OCI-LY3 (cell line): ENCODE data around the gene FTO.

Source experiments
- H2AFZ ChIP-seq: fragments of 200-600, 300-600 bp; shearing (Covaris generic); 2 replicates; pipeline ENCODE4 v1.6.0; 2014; ENCODE audit warnings: antibody characterized with exemption, low read depth, low read length
- H3K27ac ChIP-seq: fragments of 200-600, 300-600 bp; sonication (generic); 2 replicates; pipeline ENCODE4 v1.5.1; 2014; ENCODE audit warnings: mild to moderate bottlenecking, low read length, moderate library complexity, mixed read lengths
- H3K27me3 ChIP-seq: fragments of 200-600, 300-600 bp; sonication (generic); 2 replicates; pipeline ENCODE4 v1.6.1; 2014; ENCODE audit warnings: low read depth, low read length, mixed read lengths
- H3K36me3 ChIP-seq: fragments of 200-600, 300-600 bp; sonication (generic); replicated peaks from 2 replicates; pipeline ENCODE3; 2014; ENCODE audit warnings: low read depth, low read length, mixed read lengths
- H3K4me1 ChIP-seq: fragments of 300-600, 200-600 bp; sonication (generic); 2 replicates; pipeline ENCODE4 v1.6.1; 2014; ENCODE audit warnings: low read length, mixed read lengths
- H3K4me2 ChIP-seq: fragments of 200-600, 300-600 bp; sonication (generic); 2 replicates; pipeline ENCODE4 v1.6.1; 2014; ENCODE audit warnings: low read length, mixed read lengths
- H3K4me3 ChIP-seq: fragments of 300-600, 200-600 bp; sonication (generic); 2 replicates; pipeline ENCODE4 v1.5.1; 2014; ENCODE audit warnings: antibody characterized with exemption, mild to moderate bottlenecking, low read length, moderate library complexity
- H3K79me2 ChIP-seq: fragments of 300-600, 200-600 bp; shearing (Covaris generic); 2 replicates; pipeline ENCODE4 v1.6.1; 2014; ENCODE audit warnings: mild to moderate bottlenecking, low read length, mixed read lengths
- H3K9ac ChIP-seq: fragments of 300-600, 200-600 bp; shearing (Covaris generic); 2 replicates; pipeline ENCODE4 v1.6.0; 2014; ENCODE audit warnings: mild to moderate bottlenecking, low read length, moderate library complexity
- H3K9me3 ChIP-seq: fragments of 200-600, 300-600 bp; shearing (Covaris generic); 2 replicates; pipeline ENCODE4 v1.6.1; 2014; ENCODE audit warnings: low read length, mixed read lengths; ENCODE audit not compliant: insufficient read depth
- H4K20me1 ChIP-seq: fragments of 200-600, 300-600 bp; sonication (generic); 2 replicates; pipeline ENCODE4 v1.6.1; 2016; ENCODE audit warnings: low read length, mixed read lengths; ENCODE audit not compliant: insufficient read depth
- EZH2phosphoT487 ChIP-seq: fragments of 200-600 bp; shearing (Covaris generic); IDR thresholded peaks from 2 replicates; pipeline ENCODE4 v1.6.1; 2018; ENCODE audit warnings: antibody characterized with exemption, mixed run types, low read depth
- TF ChIP-seq, protein P1 (sequence below): fragments of 200-600, 300-600 bp; sonication (generic); IDR thresholded peaks from 2 replicates; pipeline ENCODE4 v1.5.1; 2014; ENCODE audit warnings: antibody characterized with exemption, low read length, low read depth

Gene FTO

GRCh38 chr16:53761962-53762703 is 58.2 kb downstream of the FTO start:
- no peaks in the 10 kb centered on the region for H3K9me3 ChIP-seq
- H3K9ac ChIP-seq, result no peak overlapping the region
- no peaks in the 10 kb centered on the region for H3K27me3 ChIP-seq
- no peaks in the 10 kb centered on the region for H3K36me3 ChIP-seq
- H3K79me2 ChIP-seq, result 0 out of 2 replicates have a peak, but pooled peaks cover 3% of the 10 kb centered on the region
- no peaks in the 10 kb centered on the region for H4K20me1 ChIP-seq
- TF ChIP-seq EZH2phosphoT487, result no peak
- TF ChIP-seq, protein P1, sequence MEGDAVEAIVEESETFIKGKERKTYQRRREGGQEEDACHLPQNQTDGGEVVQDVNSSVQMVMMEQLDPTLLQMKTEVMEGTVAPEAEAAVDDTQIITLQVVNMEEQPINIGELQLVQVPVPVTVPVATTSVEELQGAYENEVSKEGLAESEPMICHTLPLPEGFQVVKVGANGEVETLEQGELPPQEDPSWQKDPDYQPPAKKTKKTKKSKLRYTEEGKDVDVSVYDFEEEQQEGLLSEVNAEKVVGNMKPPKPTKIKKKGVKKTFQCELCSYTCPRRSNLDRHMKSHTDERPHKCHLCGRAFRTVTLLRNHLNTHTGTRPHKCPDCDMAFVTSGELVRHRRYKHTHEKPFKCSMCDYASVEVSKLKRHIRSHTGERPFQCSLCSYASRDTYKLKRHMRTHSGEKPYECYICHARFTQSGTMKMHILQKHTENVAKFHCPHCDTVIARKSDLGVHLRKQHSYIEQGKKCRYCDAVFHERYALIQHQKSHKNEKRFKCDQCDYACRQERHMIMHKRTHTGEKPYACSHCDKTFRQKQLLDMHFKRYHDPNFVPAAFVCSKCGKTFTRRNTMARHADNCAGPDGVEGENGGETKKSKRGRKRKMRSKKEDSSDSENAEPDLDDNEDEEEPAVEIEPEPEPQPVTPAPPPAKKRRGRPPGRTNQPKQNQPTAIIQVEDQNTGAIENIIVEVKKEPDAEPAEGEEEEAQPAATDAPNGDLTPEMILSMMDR, result no peak
- H3K4me2 ChIP-seq, result no peak overlapping the region
- no peaks in the 10 kb centered on the region for H3K4me1 ChIP-seq
- no peak overlapping the region for H2AFZ ChIP-seq
- no peak overlapping the region for H3K27ac ChIP-seq
- H3K4me3 ChIP-seq, result no peak overlapping the region

GRCh38 chr16:53766304-53767016 is 62.5 kb downstream of the FTO start:
- Histone ChIP-seq H3K4me1 (no peaks in the 10 kb centered on the region), H2AFZ (no peak overlapping the region), H3K27me3 (no peaks in the 10 kb centered on the region), H3K4me3 (no peak overlapping the region), H3K9me3 (no peaks in the 10 kb centered on the region), H4K20me1 (peaks cover 19% of the 10 kb centered on the region), H3K79me2 (peaks cover 17% of the 10 kb centered on the region), H3K27ac (no peak overlapping the region), H3K4me2 (no peak overlapping the region), H3K9ac (no peak overlapping the region), H3K36me3 (no peaks in the 10 kb centered on the region)
- TF ChIP-seq, protein P1, result no peak
- no peak for TF ChIP-seq EZH2phosphoT487

GRCh38 chr16:53768167-53768566 is 64.2 kb downstream of the FTO start:
- Histone ChIP-seq H3K9ac (no peak overlapping the region), H3K4me2 (no peak overlapping the region), H3K4me1 (no peaks in the 10 kb centered on the region), H3K27me3 (no peaks in the 10 kb centered on the region), H4K20me1 (peaks cover 24% of the 10 kb centered on the region), H2AFZ (no peak overlapping the region), H3K36me3 (no peaks in the 10 kb centered on the region), H3K9me3 (no peaks in the 10 kb centered on the region), H3K27ac (no peak overlapping the region), H3K79me2 (peaks cover 14% of the 10 kb centered on the region), H3K4me3 (no peak overlapping the region)
- no peak for TF ChIP-seq EZH2phosphoT487
- TF ChIP-seq, protein P1, result no peak

DNA sequence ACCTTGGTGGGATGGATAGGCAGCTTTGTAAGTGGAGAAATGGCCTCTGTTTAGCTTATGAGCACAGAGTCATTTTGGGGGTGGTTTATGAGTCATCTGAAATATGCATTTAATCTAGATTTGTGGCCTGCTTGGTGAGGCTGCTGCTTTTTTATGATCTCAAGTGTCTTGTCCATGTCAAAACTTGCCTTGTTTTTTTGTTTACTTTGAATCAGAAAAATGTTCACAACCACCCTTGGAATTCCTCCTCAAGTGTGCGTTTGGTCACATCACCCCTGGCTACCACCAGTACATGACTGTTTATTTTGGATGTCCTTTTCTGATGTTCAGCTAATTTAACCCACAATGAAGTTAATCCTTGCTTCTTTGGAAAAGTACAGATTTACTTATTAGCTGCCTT is 64.6 kb downstream of the FTO start:
- Histone ChIP-seq H3K36me3 (no peaks in the 10 kb centered on the region), H3K9ac (no peak overlapping the region), H3K4me1 (peaks cover 3% of the 10 kb centered on the region; the same call in 1 of the 2 replicates), H3K79me2 (peaks cover 14% of the 10 kb centered on the region), H3K9me3 (no peaks in the 10 kb centered on the region), H3K4me3 (no peak overlapping the region), H3K27ac (no peak overlapping the region), H3K4me2 (no peak overlapping the region), H4K20me1 (peaks cover 28% of the 10 kb centered on the region), H3K27me3 (no peaks in the 10 kb centered on the region), H2AFZ (no peak overlapping the region)
- TF ChIP-seq, protein P1, result no peak
- TF ChIP-seq EZH2phosphoT487, result no peak
